WI38 (cell line): ENCODE results near the gene ASXL1.

Source experiments
- H3K4me3 ChIP-seq: 2 replicates; pipeline ENCODE4 v1.5.1; 2011; ENCODE audit warnings: low read depth, mild to moderate bottlenecking, control low read depth, low read length
- TF ChIP-seq, protein P1 (sequence below): IDR thresholded peaks from 2 replicates; pipeline ENCODE4 v1.5.1; 2012; ENCODE audit warnings: low read depth, mild to moderate bottlenecking, control low read depth, low read length

Gene ASXL1

DNA sequence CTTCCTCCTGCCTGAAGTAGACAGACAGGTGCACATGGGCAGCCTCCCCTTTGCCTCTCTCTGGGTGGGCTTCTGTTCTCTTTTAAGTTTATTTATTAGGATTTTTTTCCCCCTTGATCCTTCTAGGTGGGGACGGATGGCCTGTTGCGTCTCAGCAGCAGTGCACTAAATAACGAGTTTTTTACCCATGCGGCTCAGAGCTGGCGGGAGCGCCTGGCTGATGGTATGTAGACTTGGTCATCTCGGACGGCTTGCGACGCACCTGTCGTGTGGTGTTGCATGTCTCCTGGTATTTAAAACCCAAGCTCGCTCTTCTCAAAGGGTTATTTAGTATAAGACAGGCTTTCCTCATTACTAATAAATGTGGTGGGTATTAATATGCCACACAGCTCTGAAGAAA lies 73.3 kb downstream of the ASXL1 start:
- TF ChIP-seq, protein P1, sequence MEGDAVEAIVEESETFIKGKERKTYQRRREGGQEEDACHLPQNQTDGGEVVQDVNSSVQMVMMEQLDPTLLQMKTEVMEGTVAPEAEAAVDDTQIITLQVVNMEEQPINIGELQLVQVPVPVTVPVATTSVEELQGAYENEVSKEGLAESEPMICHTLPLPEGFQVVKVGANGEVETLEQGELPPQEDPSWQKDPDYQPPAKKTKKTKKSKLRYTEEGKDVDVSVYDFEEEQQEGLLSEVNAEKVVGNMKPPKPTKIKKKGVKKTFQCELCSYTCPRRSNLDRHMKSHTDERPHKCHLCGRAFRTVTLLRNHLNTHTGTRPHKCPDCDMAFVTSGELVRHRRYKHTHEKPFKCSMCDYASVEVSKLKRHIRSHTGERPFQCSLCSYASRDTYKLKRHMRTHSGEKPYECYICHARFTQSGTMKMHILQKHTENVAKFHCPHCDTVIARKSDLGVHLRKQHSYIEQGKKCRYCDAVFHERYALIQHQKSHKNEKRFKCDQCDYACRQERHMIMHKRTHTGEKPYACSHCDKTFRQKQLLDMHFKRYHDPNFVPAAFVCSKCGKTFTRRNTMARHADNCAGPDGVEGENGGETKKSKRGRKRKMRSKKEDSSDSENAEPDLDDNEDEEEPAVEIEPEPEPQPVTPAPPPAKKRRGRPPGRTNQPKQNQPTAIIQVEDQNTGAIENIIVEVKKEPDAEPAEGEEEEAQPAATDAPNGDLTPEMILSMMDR, result no peak
- H3K4me3 ChIP-seq, result no peak overlapping the region

DNA sequence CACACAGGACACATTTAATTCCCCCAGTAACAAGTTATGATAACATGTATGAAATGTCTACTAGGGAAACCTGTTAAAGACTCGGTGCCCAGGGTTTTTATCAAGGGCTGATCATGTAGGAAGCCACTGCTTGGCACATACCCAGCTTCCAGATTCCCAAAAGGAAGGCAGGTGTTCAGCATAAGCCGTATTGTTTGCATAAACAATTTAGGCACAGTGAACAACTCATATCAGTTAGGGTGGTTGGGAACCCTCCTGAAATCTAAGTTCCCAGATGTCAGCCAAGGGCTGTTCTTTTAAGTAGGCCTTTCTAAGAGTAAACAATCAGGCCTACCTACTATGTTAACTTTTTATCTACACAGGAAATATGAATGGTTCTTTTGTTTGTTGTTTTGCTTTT lies 74.1 kb downstream of the ASXL1 start:
- TF ChIP-seq, protein P1, result no peak
- no peak overlapping the region for H3K4me3 ChIP-seq

DNA sequence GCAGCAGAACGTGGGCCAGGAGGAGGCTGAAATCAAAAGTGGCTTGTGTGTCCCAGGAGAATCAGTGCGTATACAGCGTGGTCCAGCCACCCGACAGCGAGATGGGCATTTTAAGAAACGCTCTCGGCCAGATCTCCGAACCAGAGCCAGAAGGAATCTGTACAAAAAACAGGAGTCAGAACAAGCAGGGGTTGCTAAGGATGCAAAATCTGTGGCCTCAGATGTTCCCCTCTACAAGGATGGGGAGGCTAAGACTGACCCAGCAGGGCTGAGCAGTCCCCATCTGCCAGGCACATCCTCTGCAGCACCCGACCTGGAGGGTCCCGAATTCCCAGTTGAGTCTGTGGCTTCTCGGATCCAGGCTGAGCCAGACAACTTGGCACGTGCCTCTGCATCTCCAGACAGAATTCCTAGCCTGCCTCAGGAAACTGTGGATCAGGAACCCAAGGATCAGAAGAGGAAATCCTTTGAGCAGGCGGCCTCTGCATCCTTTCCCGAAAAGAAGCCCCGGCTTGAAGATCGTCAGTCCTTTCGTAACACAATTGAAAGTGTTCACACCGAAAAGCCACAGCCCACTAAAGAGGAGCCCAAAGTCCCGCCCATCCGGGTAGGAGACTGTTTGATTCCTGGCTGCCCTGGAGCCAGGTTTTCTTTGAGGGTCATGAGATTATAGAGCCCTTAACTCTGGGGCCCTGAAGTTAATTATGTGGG lies 75.3 kb downstream of the ASXL1 start:
- H3K4me3 ChIP-seq, result no peak overlapping the region
- TF ChIP-seq, protein P1, result no peak

DNA sequence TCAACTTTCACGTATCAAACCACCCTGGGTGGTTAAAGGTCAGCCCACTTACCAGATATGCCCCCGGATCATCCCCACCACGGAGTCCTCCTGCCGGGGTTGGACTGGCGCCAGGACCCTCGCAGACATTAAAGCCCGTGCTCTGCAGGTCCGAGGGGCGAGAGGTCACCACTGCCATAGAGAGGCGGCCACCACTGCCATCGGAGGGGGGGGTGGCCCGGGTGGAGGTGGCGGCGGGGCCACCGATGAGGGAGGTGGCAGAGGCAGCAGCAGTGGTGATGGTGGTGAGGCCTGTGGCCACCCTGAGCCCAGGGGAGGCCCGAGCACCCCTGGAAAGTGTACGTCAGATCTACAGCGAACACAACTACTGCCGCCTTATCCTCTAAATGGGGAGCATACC lies 76.3 kb downstream of the ASXL1 start:
- no peak overlapping the region for H3K4me3 ChIP-seq
- TF ChIP-seq, protein P1, result no peak

DNA sequence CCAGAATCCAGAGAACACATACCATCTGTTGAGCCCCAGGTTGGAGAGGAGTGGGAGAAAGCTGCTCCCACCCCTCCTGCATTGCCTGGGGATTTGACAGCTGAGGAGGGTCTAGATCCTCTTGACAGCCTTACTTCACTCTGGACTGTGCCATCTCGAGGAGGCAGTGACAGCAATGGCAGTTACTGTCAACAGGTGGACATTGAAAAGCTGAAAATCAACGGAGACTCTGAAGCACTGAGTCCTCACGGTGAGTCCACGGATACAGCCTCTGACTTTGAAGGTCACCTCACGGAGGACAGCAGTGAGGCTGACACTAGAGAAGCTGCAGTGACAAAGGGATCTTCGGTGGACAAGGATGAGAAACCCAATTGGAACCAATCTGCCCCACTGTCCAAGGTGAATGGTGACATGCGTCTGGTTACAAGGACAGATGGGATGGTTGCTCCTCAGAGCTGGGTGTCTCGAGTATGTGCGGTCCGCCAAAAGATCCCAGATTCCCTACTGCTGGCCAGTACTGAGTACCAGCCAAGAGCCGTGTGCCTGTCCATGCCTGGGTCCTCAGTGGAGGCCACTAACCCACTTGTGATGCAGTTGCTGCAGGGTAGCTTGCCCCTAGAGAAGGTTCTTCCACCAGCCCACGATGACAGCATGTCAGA lies 77.4 kb downstream of the ASXL1 start:
- no peak overlapping the region for H3K4me3 ChIP-seq
- TF ChIP-seq, protein P1, result no peak

DNA sequence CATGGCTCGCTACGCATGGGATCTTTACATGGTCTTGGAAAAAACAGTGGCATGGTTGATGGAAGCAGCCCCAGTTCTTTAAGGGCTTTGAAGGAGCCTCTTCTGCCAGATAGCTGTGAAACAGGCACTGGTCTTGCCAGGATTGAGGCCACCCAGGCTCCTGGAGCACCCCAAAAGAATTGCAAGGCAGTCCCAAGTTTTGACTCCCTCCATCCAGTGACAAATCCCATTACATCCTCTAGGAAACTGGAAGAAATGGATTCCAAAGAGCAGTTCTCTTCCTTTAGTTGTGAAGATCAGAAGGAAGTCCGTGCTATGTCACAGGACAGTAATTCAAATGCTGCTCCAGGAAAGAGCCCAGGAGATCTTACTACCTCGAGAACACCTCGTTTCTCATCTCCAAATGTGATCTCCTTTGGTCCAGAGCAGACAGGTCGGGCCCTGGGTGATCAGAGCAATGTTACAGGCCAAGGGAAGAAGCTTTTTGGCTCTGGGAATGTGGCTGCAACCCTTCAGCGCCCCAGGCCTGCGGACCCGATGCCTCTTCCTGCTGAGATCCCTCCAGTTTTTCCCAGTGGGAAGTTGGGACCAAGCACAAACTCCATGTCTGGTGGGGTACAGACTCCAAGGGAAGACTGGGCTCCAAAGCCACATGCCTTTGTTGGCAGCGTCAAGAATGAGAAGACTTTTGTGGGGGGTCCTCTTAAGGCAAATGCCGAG lies 78.2 kb downstream of the ASXL1 start:
- TF ChIP-seq, protein P1, result no peak
- H3K4me3 ChIP-seq, result no peak overlapping the region

DNA sequence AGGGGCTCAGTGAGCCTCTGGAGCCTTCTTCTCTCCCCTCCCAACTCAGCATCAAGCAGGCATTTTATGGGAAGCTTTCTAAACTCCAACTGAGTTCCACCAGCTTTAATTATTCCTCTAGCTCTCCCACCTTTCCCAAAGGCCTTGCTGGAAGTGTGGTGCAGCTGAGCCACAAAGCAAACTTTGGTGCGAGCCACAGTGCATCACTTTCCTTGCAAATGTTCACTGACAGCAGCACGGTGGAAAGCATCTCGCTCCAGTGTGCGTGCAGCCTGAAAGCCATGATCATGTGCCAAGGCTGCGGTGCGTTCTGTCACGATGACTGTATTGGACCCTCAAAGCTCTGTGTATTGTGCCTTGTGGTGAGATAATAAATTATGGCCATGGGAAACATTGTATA lies 78.8 kb downstream of the ASXL1 start:
- no peak overlapping the region for H3K4me3 ChIP-seq
- TF ChIP-seq, protein P1, result no peak
